GM19455 (cell line): Measurements from ENCODE around the gene FAF1.
"Not testable (repeated sequence)": the region's sequence is repeated elsewhere in the genome, so short reads cannot be mapped to it uniquely, and the experiment has no call there.

ENCODE experiments used
- ATAC-seq: cut with Tn5 transposase; IDR thresholded peaks from one replicate; pipeline ENCODE4 v1.9.1; 2021; ENCODE audit not compliant: unreplicated experiment

FAF1 gene

GRCh38 chr1:50964863-50965262 is 4.8 kb upstream of the FAF1 start:
- ATAC-seq: no peak

- no peak for ATAC-seq
These were observed 659 bp downstream of the FAF1 start for GRCh38 chr1:50959303-50959912.

GRCh38 chr1:50955116-50955515 is 5.0 kb downstream of the FAF1 start:
- no peak for ATAC-seq

GRCh38 chr1:50952566-50952965 is 7.5 kb downstream of the FAF1 start:
- not testable (repeated sequence) for ATAC-seq

GRCh38 chr1:50950396-50950795 is 9.7 kb downstream of the FAF1 start:
- ATAC-seq: no peak

GRCh38 chr1:50949286-50949982 is 10.6 kb downstream of the FAF1 start:
- no peak for ATAC-seq

GRCh38 chr1:50942334-50942733 is 17.7 kb downstream of the FAF1 start:
- no peak for ATAC-seq

GRCh38 chr1:50940291-50940690 is 19.8 kb downstream of the FAF1 start:
- ATAC-seq: no peak

GRCh38 chr1:50936321-50936720 is 23.7 kb downstream of the FAF1 start:
- no peak for ATAC-seq

GRCh38 chr1:50935276-50935675 is 24.8 kb downstream of the FAF1 start:
- ATAC-seq: not testable (repeated sequence)

- no peak for ATAC-seq
These were observed 25.2 kb downstream of the FAF1 start for GRCh38 chr1:50934838-50935237.

GRCh38 chr1:50933770-50934169 is 26.3 kb downstream of the FAF1 start:
- not testable (repeated sequence) for ATAC-seq

GRCh38 chr1:50932043-50932442 is 28.0 kb downstream of the FAF1 start:
- not testable (repeated sequence) for ATAC-seq

GRCh38 chr1:50930965-50931737 is 28.9 kb downstream of the FAF1 start:
- no peak for ATAC-seq

- ATAC-seq: peak; percentile 78
These were observed 29.9 kb downstream of the FAF1 start for GRCh38 chr1:50930193-50930592.

- ATAC-seq: no peak
These were observed 30.6 kb downstream of the FAF1 start for GRCh38 chr1:50929376-50929958.

- no peak for ATAC-seq
These were observed 36.5 kb downstream of the FAF1 start for GRCh38 chr1:50923564-50923963.

- ATAC-seq: no peak
These were observed 39.0 kb downstream of the FAF1 start for GRCh38 chr1:50921029-50921428.

- no peak for ATAC-seq
These were observed 39.7 kb downstream of the FAF1 start for GRCh38 chr1:50920409-50920808.

- ATAC-seq: no peak
These were observed 42.6 kb downstream of the FAF1 start for GRCh38 chr1:50917138-50918137.
